Inferior parietal cortex (tissue), 1 donor: ENCODE data around the gene CNKSR2.

Source experiments
- DNase-seq: peaks from one replicate; pipeline ENCODE4 v3.0.0-alpha.2; 2016; ENCODE audit errors: extremely low spot score

The CNKSR2 gene

DNA sequence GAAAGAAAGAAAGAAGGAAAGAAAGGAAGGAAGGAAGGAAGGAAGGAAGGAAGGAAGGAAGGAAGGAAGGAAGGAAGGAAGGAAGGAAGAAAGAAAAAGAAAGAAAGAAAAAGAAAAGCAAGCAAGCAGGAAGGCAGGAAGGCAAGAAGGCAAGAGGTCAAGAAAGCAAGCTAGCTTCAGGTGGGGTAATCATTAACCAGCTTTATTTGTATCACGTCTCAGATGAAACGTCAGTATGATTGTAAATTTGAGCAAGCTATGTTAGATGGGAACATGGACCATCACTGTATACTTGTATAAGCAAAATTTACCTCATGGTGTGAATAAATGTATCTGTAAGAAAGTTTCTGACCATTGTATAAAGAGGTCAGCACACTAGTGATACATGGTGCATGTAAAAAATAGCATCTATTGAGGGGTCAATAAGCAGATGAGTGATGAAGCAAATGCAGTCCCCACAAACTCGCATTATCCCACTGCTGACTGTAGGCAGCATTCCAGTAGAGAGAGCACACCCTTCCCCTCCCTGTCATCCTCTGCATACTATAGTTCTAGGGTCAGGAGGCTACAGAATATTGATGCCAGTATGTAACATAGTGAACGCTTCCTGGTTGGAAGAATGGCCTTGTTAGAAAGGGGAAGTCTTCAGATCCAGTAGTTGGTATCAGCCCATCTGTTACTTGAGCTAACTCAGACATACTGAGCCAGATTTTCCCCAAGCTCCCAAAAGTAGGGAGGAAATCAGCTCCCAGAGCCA lies 300.4 kb downstream of the CNKSR2 start:
- no peak for DNase-seq

DNA sequence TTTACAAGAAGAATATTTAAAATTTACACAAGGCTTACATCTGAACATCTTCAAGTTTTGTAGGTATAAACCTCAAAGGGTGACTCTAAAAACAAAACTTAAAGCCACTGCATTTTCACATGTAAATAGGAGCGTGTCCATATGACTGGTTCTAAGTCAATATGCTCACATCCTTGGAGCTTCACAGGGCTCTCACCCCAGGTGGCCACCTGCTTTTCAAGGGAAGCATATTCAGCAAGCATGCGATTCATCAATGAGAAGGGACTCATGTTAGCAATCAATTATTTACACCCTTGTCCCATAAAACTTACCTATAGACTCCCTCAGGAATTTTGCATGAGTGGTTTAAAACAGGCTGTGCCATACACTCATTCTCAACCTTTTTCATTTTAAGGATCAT lies 301.7 kb downstream of the CNKSR2 start:
- DNase-seq: no peak

DNA sequence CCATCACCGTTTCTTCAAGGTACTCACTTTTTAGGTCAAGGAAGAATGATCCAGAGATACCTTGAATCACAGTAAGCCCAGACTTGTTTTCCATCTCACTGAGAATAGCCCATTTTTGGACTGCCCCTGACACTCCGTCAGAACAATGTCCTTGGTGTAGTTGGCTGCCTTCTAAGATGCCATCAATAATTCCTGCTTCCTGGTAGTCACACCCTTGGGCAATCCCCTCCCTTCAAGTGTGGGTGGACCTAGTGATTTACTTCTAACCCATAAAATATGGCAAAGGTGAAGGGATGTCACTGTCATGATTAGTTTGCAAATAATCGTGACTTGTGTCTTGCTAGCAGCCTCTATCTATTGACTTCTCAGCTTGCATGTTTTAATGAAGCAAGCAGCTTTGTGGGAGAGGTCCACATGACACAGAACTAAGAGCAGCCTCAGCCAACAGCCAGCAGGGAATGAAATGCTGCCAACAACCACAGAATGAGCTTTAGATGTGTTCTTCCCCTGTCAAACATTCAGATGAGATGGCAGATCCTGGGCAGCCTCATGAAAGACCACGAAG lies 303.9 kb downstream of the CNKSR2 start:
- DNase-seq: no peak

DNA sequence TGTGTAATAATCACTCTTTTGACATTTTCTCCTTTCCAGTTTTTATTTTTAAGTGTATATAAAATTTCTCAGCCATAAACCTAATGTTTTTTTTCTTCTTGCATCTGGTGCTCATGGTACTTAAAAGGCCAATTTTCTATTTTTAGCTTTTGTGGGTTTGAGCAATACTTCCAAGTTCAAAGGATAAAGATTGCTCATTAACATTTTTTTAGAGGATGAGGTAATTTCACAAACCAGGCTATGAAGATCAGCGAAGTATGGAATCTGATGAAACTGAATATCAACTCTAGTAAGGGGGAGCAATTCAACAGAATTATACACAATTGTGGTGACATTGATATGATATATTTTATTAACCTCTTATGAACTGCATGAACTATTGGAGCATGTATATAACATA lies 309.7 kb downstream of the CNKSR2 start:
- DNase-seq: no peak

DNA sequence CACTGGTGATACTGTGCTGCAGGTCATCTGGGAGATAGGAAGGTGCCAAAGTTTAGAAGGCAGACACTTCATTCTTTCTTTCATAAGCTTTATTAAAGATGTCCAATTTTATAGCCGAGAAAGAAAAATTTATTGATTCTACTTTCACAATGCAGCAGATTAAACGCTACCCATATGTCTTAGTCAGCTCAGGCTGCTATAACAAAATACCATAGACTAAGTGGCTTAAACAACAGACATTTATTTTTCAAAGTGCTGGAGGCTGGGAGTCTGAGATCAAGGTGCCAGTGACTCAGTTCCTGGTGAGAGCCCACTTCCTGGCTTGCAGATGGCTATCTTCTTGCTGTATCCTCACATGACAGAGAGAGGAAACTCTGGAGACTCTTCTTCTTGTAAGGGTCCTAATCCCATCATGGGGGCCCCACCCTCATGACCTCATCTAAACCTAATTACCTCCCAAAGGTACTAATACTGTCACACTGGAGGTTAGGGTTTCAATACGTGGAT lies 317.3 kb downstream of the CNKSR2 start:
- DNase-seq: no peak

DNA sequence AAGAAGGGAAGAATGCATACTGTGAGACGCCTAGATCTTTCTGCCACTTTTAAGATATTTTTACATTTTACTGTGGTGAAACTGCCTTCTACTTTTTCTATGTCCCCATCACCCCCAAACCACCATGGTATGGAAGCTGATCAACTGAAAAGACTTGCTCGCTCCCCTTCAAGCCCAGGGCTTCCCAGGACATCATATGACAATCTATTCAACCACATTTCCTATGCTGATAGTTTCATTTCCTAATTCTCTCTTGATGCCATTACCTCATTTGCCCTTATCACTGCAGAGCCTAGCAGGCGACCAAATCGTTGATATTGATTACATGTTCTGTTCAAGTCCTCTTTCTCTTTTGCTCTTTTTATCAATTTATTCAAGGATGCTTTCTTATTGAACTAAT lies 324.1 kb downstream of the CNKSR2 start:
- DNase-seq: no peak

DNA sequence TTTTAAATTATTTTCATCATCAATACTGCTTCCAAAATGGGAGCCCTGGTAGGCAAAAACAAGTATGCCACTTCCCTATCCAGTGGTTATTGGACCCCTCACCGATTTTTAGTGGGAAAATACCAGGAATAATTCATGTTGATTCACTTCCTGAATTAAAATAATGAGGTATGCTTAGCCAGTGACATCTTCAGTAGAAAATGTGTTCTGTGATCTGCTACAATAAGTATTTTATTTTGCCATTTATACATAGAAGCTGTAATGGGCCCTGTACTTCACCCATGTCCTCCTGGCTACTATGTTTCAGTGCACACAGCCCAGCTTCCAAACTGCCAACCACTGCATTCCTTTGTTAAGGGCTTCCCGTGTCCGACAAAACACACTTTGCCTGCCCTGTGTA lies 324.9 kb downstream of the CNKSR2 start:
- no peak for DNase-seq

DNA sequence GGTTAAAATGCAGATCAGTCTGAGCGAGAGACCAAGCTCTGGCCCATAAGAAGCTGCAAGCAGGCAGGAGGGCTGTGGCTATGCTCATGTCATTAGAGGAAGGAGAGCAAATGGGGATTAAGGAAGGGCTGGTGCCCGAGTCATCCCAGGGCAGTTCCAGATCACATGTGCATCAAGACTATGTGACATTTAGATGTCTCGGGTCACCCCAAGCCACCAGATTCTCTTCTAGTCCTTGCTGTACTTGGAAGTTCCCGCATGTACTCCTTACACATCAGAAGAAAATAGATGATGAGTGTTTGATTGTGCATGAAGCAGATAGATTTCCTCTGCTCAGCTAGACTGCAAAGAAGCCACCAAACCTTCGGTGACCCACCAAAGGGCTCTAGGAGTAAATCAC lies 326.1 kb downstream of the CNKSR2 start:
- no peak for DNase-seq

DNA sequence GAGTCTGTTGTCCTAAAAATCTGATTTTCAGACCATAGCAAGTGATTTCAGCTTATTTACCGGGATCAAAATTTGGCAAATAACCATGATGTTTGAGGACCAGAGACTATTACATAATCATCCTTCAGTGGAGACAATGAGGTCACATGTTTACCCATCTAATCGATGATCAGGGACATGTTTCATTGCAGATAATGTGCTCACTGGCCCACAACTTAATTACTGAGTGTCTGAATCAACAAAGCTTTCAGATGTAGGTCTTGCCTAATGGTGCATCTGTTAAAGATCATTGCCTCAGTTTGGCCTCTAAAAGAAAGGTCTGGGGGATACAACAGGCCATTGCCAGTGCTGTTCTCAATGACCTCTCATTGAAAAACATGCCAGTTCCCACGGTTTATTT lies 326.7 kb downstream of the CNKSR2 start:
- no peak for DNase-seq

DNA sequence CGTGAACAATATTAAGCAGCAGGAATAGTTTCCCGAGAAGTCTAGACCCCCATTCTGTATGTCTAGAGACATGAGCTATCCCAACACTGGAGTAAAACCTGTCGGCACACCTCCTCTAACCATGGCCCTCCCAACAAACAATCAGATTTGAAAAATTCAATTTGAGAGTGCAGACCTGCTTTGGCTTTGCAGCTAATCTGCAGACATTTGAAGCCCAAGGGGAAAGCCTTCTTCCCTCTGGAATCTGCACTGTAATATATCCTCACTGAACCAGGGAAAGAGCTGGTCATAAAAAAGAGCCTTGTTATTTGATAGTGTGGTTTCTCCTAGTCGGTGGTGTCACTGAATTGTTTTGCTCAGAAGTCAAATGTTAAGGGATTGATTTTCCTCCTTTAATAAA lies 328.5 kb downstream of the CNKSR2 start:
- no peak for DNase-seq
